ENCODE data around the gene STRA6.

- TF ChIP-seq CTCF (conservative IDR thresholded peaks at IDR 0.05; ENCODE audit: low read depth, low read length) (no peak), EZH2 (IDR thresholded peaks at IDR 0.05; ENCODE audit: borderline replicate concordance, low read depth, low read length, poor library complexity, severe bottlenecking) (no peak)
Observed at GRCh38 chr15:74205582-74205947, 3.0 kb upstream of the STRA6 start.
